ENCODE results near the gene UNKL.

Gene UNKL

DNA sequence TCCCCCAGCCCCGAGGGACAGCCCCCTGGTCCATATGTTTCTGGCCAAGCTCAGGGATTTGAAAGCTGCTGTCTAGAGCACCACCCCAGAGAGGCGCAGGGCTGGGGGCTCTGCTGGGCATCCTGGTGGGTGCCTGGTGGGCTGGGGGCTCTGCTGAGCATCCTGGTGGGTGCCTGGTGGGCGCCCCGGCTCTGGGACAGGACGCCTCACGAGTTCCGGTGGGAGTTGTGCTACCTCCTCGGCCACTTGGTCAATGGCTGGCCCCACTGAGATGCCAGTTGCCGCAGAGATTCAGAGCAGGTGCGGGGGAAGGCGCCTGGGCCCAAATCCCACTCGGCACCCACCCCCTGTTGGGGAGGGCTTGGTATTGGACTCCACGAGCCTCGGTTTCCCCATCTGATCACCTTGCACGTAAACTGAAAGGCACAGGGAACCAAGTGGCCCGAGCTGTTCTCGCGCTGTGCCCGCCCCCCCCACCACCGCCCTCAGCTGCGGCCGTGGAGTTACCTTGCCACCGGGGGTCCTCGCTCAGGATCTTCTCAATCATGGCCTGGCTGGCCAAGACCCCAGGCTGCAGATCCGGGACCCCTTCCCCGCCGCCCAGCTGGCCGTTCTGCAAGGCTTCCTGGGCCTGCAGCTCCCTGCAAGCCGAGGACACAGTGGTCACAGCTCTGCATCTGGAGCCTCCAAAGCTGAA is 13.3 kb downstream of the UNKL start:
- no peak for DNase-seq

DNA sequence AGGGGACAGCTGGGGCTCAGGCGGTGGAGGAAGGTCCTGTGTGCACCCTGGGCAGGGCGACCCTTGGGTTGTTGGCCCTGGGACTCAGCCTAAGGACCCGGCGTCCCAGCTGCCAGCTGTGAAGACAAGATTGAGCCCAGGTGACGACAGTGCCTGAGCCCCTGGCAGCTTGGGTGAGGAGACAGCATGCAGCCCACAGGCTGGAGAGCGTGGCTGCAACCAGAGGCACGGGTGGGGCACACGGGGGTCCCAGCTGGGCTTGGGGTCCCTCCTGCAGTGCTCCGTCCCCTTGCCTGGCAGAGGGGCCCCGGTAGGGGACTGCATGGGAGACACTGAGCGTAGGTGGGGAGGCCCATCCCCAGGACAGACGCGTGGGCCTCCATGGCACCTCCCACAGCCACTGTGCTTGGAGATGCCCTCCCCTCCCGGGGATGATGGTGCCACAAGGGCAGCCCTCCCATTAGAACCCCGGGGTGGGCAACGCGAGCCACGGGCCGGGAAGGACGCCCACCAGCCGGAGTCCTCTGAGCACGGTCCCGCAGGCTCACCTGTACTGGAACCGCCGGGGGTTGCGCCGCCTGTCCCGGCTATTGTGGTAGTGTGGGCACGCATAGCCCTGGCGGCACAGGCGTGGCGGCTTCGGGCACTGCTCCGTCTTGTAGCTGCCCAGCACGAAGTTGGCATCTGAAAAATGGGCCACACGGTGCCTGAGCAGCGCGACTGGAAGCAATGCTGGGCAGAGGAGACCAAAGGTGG is 15.5 kb downstream of the UNKL start:
- no peak for DNase-seq

DNA sequence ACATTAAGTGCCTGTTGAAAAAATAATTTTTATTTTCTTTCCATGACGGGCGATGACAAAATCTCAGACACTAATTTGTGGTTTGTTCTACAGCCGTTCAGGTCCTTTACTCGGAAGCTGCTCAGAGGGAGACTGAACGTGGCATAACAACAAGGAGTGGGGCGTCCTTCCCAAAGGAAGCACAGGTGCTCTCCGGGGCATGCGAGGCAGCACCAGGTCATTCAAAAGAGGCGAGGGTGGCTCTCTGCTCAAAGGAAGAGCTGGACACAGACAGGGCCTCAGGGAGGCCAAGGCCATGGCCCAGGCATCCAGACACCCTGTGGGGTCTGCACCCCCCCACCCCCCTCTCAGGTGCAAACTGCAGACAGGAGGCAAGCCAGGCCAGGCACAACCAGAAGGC is 16.2 kb downstream of the UNKL start:
- DNase-seq: no peak

DNA sequence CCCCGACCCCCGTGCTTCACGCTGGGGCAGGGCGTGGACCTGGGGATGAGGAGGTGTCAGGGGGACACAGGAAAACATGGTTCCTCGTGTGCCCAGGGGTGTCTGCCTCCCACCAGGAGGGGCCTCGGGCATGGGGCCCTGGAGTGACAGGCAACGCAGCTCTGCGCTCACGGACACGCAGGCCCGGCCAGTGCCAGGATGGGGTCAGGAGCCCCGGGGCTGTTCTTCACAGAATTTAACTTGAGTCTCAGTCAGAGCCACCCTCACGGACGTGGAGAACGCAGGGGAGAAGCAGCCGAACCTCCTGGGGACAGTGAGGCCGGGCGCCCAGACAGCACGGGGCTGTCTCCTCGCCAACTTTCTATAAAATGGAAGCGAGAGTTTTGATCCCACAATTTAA is 16.7 kb downstream of the UNKL start:
- no peak for DNase-seq

DNA sequence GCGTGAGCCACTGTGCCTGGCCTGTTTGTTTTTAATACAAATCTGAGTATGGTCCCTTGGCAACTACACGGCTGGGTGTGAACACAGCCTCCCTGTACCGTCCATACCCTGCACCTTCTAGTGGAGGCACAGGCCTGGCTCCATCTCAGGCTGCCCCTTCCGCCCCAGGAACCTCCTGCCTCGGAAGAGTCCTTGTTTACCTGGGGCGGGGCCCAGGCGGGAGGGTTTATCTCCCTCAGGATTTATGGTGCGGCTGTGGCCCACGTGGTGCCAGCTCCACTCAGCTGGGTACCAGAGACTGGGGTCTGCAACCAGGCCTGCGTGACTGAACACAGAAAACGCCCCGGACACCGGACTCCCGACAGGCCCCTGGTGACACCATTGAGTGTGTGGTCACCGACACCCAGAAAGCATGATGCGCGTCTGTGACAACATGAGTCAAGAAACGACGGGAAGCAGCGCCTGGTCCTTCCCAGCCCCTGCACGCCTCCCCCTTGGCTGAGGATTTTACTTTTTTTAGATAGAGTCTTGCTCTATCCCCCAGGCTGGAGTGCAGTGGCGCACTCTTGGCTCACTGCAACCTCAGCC is 19.0 kb downstream of the UNKL start:
- no peak for DNase-seq

DNA sequence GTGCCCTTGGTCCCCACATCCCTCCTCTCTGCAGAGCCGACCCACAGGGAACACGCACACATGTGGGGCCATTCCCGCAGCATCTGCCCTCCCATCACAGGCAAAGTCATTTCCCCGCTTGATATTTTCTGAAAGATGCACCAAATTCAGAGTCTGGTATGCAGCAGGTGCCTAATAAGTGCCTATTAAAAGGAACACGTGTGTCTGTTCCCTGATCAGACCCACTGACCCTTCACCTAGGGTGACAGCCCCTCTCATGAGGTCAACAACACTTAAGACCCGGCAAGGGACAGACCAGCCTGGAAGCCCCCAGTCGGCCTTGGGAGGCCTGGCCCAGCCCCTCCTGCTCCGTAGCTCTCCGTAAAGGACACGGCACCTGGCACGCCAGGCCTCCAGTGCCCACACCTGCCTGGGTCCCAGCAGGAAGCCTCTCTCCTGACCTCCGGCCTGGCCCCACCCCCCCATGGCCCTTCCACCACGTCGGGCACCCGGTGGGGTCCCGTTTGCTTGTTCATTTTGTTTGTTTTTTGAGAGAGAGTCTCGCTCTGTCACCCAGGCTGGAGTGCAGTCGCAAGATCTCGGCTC is 20.0 kb downstream of the UNKL start:
- no peak for DNase-seq

DNA sequence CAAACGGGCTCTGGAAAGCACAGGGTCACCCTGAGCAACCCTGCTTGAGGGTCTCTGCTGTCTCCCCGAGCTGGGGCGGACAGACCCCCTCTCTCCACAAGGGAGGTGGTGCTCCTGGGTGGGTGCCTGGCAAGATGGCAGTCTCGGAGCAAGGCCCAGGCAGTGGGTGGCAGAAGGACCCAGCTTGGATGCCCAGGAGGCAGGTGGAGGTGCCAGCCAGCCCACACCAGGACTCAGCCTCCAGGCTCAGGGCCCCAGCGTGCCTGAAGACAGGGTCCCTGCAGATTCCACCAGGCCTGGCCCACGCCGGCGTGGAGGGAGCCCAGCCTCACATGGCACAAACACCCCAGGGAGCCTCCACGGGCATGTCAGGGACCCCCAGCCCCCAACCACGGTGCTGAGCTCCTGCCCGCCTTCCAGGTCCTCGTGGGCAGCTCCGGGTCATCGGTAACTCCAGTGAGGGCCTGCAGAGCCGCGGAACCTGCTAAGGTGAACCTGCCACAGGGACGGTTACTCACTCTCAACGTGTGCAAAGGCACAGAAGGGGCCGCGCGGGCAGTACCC is 20.8 kb downstream of the UNKL start:
- no peak for DNase-seq

DNA sequence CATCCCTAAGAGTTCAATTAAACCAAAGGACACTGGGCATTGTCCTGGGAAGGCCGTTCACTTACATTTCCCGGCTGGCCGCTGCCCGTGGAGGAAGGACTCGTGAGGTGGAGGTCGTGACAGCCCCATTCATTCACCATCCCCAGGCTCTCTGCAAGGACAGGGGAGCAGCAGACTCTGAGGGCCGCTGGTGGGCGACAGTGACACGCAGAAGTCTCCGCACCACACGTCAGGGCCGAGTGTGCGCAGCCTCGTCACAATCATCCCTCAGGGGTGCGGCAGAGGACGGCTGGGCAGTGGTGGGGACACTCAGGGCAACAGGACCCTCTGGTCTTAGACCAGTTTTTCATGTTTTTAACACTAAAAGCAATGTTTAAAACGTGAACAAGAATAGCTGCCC is 21.7 kb downstream of the UNKL start:
- DNase-seq: no peak

DNA sequence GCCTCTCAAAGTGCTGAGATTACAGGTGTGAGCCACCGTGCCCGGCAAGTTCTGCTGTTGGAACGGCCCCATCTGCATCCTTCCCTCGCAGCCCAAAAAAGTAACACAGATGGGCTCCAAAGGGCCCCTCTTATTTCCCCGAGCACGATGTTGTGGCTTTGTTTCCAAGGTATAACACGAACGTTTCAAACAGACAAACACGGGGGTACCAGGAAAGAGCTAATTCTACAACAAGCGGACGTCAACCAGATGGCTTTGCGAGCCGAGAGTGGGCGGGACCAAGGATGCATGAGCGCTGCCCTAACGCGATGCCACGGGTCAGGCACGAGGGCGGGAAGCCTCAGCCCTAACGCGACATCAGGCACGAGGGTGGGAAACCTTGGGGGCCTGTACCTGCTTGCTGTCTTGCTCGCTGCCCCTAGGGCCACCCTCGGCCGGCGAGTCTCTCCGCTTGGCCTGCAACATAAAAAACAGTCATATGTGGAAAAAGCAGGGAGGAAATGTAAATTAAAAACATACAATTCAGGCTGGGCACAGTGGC is 24.2 kb downstream of the UNKL start:
- DNase-seq: no peak

DNA sequence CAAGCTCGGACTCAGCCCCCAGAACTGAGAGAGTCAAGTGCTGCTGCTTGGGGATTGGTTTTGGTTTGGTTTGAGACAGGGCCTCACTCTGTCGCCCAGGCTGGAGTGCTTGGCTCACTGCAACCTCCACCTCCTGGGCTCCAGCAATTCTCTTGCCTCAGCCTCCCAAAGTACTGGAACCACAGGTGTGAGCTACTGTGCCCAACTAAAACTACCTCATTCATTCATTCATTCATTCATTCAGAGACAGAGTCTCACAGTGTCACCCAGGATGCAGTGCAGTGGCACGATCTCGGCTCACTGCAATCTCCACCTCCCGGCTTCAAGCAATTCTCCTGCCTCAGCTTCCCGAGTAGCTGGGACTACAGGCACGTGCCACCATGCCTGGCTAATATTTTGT is 24.7 kb downstream of the UNKL start:
- no peak for DNase-seq

DNA sequence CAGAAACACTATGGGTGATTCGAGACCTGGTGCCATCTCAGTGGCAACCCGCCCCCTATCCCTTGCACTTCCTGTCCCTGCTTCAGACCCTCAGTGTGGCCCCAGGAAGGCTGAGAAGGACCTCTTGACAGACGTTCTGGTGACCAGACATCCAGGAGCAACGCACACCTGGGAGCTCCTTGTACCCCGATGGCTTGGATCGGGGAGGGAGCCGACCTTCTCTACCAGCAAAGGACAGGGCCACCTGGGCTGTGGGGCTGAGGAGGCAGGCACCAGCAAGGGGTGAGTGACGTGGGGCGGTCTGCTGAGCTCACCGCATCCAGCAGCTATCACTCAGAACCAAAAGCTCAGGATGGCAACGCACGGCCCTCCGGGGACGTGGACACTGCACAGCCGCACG is 27.2 kb downstream of the UNKL start:
- DNase-seq: no peak

DNA sequence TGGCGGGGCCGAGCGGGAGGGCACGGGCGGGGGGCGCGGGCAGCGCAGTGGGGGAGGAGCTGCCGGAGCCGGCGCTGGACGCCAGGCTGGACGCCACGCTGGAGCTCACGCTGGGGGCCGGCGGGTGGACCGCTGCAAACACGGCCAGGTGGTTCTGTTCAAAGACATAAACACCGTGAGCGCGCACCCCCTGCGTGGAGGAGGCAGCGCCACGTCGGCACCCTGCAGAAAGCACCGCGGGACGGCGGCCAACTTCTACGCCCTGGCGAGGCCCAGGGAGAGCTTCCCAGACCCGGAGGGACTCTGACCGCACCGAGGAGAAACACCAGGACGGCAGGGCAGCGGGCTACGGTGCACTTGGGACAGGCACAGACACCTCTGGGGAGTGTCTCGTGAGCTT is 29.3 kb downstream of the UNKL start:
- no peak for DNase-seq

DNA sequence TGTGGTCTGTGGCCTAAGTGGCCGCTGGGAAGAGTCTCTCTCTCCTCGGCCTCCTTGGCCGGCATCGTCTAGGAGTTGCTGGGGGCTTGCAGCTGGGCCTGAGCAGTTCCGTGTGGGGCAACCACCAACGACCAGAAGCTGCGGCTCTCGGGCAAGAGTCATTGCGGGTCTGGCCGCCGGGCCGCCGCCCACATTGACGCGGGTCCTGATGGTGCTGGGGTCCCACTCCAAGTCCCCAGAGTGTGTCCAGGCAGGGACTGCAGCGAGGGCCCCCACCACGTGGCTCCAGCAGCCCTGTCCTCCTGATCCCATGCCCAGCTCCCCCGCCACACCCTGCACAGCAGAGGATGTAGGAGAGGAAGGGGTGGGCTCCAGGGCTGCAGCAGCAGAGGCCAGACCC is 30.9 kb downstream of the UNKL start:
- DNase-seq: no peak

DNA sequence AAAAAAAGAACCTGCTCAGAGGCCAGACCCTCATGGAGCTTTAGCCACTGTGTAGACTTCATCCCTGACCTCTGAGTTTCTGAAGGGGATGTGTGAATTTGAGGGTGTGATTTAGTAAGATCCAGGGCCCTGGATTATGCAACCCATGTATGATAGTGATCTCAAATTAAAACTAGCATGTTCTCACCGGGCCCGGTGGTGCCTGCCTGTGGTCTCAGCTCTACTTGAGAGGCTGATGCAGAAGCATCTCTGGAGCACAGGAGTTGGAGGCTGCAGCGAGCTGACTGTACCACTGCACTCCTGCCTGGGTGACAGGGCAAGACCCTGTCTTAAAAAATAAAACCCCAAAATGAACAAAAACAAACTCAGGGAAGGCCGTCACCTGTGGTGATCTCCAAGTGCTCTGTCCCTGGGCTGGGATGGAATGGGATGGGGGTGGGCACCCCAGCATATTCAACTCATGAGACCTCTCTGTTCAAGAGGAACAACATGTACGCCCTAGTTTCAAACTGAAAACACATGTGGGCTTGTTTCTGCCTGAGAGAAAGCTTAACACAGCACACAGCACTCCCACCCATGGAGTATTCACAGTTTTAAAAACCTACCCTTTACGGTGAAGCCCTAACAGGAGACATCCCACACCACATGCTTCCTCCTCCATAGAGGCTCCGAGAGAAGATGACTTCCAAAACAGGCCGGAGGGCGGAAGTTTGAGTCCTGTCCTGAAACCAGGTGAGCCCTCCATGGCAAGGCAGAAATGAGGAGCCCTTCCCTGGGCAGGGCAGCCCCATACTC is 32.7 kb downstream of the UNKL start:
- DNase-seq: no peak

DNA sequence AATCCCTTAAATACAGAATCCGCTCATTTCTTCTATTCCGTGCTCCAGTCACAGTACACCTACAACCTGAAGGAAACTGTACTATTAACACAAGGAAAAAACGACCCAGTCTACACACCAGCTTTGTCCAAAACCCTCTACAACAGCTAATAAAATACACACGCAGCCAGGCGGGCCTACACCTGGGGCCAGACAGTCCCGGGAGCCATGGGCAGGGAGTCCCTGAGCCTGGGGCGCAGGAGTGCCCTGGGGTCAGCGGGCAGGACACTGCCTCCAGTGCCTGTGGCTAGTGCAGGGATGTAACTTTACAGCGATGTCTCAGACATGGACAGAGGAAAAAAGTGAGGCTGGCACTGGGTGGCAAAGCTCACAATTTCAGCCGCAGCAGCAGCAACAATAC is 34.3 kb downstream of the UNKL start:
- no peak for DNase-seq

DNA sequence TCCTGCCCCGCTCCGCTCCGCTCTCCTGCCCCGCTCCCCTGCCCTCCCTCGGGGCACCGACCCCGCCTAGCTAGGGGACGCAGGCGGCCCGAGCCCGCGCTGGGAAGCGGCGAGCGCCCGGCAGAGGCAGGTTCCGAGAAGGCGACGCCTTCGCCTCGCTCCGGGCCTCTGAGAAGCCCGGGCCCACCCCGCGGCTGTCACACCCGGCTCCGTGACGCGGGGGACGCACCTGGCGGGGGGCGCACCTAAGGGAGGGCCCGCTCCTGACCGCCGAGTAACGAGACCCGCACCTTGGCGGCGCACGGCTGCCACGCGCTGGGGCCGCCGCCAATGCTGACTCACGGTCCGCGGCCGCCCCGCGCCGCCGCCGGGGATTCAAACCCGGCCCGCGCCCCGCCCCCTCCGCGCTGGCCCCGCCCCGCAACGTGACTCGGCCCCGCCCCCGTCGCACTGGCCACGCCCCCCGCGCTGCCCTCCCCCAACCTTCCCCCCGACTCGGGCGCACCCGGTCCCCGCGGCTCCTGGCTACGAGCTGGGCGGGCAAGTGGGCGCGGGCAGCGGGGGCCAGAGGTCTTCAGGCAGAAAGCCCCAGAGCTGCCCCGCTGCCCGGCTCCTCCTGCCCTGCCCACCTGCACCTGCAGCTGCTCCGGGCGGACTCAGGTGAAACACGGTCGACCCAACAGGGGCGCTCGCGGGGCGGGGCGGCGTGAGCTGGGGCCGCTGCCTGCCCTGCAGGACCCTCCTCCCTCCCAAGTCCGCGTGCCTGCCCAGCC is 35.0 kb downstream of the UNKL start:
- DNase-seq: peak; percentile 62

DNA sequence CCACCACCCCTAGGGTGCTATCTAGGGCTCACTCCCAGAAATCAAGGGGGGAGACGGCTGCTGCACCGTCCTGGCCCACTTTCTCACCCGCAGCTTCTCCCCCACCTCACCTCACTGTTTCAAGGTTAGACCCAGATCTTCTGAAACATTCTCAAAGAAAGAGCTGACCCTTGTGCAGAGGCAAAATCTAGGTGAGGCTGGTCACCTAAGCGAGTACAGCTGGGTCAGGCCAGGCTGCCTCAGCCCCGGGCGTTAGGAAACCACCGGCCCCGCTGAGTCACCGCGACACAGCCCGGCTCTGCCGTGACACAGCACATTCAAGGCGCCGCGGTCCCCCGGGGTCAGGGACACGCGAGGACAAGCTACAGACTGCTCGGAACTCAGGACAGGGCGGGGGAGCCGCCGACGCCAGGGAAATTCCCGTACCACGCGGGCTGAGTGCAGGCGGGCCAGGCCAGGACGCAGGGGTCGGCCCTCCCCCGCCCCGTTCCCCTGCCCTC is 35.6 kb downstream of the UNKL start:
- peak; percentile 79 for DNase-seq

DNA sequence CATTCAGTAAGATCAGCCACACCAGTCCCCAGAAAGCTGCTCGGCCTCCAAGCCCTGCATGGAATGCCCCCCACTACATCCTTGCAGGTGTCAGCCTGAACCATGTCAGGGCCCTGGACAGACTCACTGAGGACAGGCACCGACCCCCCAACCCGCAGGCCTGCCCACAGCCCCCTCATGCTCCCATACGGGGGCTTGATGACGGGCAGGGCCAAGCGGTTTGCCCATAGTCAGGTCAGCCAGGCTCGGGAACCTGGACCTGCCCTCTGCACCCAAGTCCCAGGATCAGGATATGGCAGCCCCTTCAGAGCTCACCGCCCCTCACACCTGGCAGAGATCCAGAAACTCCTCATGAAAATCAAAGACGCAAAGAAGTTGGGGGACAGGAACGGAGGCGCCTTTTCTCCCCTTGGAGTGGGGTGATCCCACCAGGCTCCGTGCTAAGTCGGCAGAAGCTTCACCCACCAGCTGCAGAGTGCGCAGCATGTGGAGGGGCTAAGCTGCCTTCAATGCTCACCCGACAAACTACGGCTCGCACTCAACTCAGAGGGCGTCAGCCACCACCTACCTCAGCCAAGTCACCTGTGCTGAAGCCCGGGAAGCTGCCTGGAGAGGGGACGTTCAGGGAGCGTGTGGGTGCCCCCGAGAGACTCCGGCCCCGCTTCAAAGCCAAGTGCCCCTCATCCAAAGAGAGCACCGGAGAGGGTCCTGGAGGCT is 36.3 kb downstream of the UNKL start:
- no peak for DNase-seq

DNA sequence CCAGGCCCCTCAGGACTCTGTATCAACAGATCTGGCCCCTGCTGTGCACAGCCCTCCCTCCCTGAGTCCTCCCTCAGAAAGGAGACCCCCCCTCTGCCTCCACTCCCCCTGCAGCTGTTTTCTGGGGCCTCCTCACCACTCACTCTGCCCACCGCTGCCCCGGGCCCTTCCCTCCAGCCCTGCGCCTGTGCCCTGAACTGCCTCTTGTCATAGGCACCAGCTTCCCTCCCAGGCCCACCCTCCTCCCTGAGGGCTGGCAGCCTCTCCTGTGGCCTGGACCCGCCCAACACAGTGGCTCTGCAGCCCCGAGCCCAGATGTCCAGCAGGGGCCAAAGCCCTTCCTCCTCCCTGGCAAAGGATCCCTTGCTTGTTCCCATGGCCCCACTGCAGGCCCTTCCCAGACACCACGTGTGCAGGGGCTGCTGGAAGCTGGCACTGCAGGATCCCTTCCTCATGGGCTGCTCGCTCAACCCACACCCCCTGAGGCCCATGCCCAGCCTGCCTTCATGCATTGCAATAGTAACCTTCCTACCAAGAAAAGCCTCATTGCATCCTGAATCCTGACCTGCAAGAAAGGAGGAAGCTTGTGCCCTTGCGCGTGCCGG is 37.0 kb downstream of the UNKL start:
- no peak for DNase-seq
